Aorta (tissue), 5 donors: ENCODE measurements around the gene LMO7. TPM values are rescaled to one million over a fixed set of nuclear protein-coding genes. Genes with fewer than 3 reads are reported as not detected.

Experiments used
- ATAC-seq: fragments of 200-7000 bp; cut with Tn5 transposase; one replicate; pipeline ENCODE4 v1.9.1; 2022; ENCODE audit warnings: moderate library complexity; ENCODE audit not compliant: low FRiP score
- DNase-seq, 2 donors: peaks; one replicate each; pipeline ENCODE4 v3.0.0-alpha.2; 2020
- H3K27ac ChIP-seq, 2 donors: one replicate each; pipeline ENCODE4 v1.5.1; 2013; ENCODE audit warnings: low read length in 2 of 2, mild to moderate bottlenecking in 2 of 2, moderate library complexity in 2 of 2, control low read depth in 1 of 2, inconsistent platforms in 1 of 2, low read depth in 1 of 2
- H3K27me3 ChIP-seq, 2 donors: one replicate each; pipeline ENCODE4 v1.6.1; 2013; ENCODE audit warnings: control low read depth in 1 of 2, low read length in 1 of 2, mild to moderate bottlenecking in 1 of 2, moderate library complexity in 1 of 2; ENCODE audit not compliant: insufficient read depth in 2 of 2, control insufficient read depth in 1 of 2
- H3K36me3 ChIP-seq, 2 donors: one replicate each; pipeline ENCODE4 v1.6.1; 2013; ENCODE audit warnings: control low read depth in 1 of 2, low read length in 1 of 2, mild to moderate bottlenecking in 1 of 2; ENCODE audit not compliant: insufficient read depth in 2 of 2, control insufficient read depth in 1 of 2
- H3K4me1 ChIP-seq, 2 donors: one replicate each; pipeline ENCODE4 v1.6.1; 2013; ENCODE audit warnings: low read length in 2 of 2, control low read depth in 1 of 2, mild to moderate bottlenecking in 1 of 2, moderate library complexity in 1 of 2; ENCODE audit not compliant: insufficient read depth in 2 of 2, control insufficient read depth in 1 of 2
- H3K4me3 ChIP-seq, 2 donors: one replicate each; pipeline ENCODE4 v1.5.1; 2013; ENCODE audit warnings: low read length in 2 of 2, control low read depth in 1 of 2, mild to moderate bottlenecking in 1 of 2
- H3K9me3 ChIP-seq: one replicate; pipeline ENCODE4 v1.6.1; 2013; ENCODE audit warnings: mild to moderate bottlenecking, low read length; ENCODE audit not compliant: control insufficient read depth
- WGBS, 2 donors: extraction: QIAGEN DNeasy Blood & Tissue Kit; methylation state at CpG; one replicate each; pipeline ENCODE4 v1.1.7; 2013; 5-methylcytosine and 5-hydroxymethylcytosine counted together
- intact Hi-C, 2 donors: fragments of 100-400 bp; cut with DNase I; formaldehyde crosslinking; loops; one replicate each; pipeline versions ENCODE4 v1.14.2 to v1.15.0; 2022
- polyA plus RNA-seq, 2 donors: library from polyadenylated mRNA; stranded (reverse); fragments of 200-250 nt; gene quantifications; one replicate each; pipeline ENCODE4 v1.2.3, GENCODE V29; 2013
- total RNA-seq, 2 donors: library from RNA; stranded (reverse); fragmentation: NEBNext Ultra II Directional; extraction: Animal tissue kit (Norgen Biotek cat#: 25700); gene quantifications; one replicate each; pipeline ENCODE4 v1.2.1, GENCODE V29; 2021
- donor health status: healthy with polysubstance abuse.
- donor health status: Bipolar disorder and iron deficiency.
- donor health status: DM: no; HTN: no; CAD: no.
- donor health status: DM: no; HTN: no; CAD: no.
- donor health status: DM: yes; HTN: yes; CAD: no.

LMO7 gene
- total and polyA plus RNA-seq, 4 donors: 31.7 to 76.8 (median 55.9) TPM

GRCh38 chr13:75705908-75706307 lies 69.8 kb downstream of the LMO7 start:
- intact Hi-C loops: no loop called here
- H3K4me1 ChIP-seq: peaks cover 2 to 6% of the 10 kb centered on the region in 2 donors
- no peak overlapping the region for H3K4me3 ChIP-seq
- ATAC-seq (no peak), DNase-seq (no peak)
- H3K9me3 ChIP-seq: no peaks in the 10 kb centered on the region
- H3K27ac ChIP-seq: no peak overlapping the region
- H3K27me3 ChIP-seq: no peaks in the 10 kb centered on the region
- no peaks in the 10 kb centered on the region for H3K36me3 ChIP-seq

DNA sequence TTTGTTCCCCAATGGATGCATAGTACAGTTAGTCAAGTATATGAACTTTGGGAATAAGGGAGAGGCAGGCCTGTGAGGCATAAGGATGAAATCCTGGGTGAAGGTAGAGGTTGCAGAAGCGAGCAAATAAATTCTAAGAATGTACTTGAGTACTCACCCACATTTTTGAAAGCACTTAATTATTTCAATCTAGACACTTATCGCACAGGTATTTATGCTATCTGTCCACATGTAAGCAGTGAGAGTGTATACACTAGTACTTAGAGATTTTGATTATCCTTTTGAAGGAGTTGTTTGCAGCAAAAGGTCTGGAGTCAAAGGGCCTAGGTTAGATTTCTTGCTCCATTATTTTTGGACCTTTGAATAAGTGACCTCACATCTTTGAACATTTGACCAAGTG lies 77.7 kb downstream of the LMO7 start:
- Histone ChIP-seq H3K4me3 (no peak overlapping the region), H3K4me1 (peaks cover 0 to 2% of the 10 kb centered on the region in 2 donors), H3K27me3 (no peaks in the 10 kb centered on the region), H3K27ac (no peak overlapping the region), H3K36me3 (no peaks in the 10 kb centered on the region), H3K9me3 (no peaks in the 10 kb centered on the region)
- no peak for ATAC-seq
- intact Hi-C loops: no loop called here
- WGBS, 2 donors: 99 to 100% methylated on average over 2 of the region's 2 CpGs
- no peak for DNase-seq

- Histone ChIP-seq H3K4me1 (peaks cover 0 to 2% of the 10 kb centered on the region in 2 donors), H3K27ac (no peak overlapping the region), H3K9me3 (no peaks in the 10 kb centered on the region), H3K36me3 (no peaks in the 10 kb centered on the region), H3K27me3 (no peaks in the 10 kb centered on the region), H3K4me3 (no peak overlapping the region)
- DNase-seq (no peak), ATAC-seq (no peak)
- whole genome bisulfite sequencing, 2 donors: 60% methylated on average over 6 of the region's 6 CpGs
- intact Hi-C loops: no loop called here
These were observed 79.7 kb downstream of the LMO7 start for GRCh38 chr13:75715601-75716523.

- DNase-seq: no peak
- H3K9me3 ChIP-seq: no peaks in the 10 kb centered on the region
- no peaks in the 10 kb centered on the region for H3K27me3 ChIP-seq
- ATAC-seq: no peak
- WGBS, 2 donors: 58 to 65% methylated on average over 2 of the region's 2 CpGs
- H3K36me3 ChIP-seq: no peaks in the 10 kb centered on the region
- intact Hi-C loops: no loop called here
- peaks cover 0 to 2% of the 10 kb centered on the region in 2 donors for H3K4me1 ChIP-seq
- H3K4me3 ChIP-seq: no peak overlapping the region
- no peak overlapping the region for H3K27ac ChIP-seq
These were observed 81.4 kb downstream of the LMO7 start for GRCh38 chr13:75717525-75717924.

GRCh38 chr13:75721307-75721706 lies 85.2 kb downstream of the LMO7 start:
- no peak overlapping the region for H3K27ac ChIP-seq
- ATAC-seq: no peak
- H3K4me3 ChIP-seq: no peak overlapping the region
- intact Hi-C loops: no loop called here
- H3K36me3 ChIP-seq: no peaks in the 10 kb centered on the region
- no peak for DNase-seq
- no peaks in the 10 kb centered on the region for H3K27me3 ChIP-seq
- 86 to 91% methylated on average over 2 of the region's 2 CpGs for WGBS, 2 donors
- no peaks in the 10 kb centered on the region for H3K4me1 ChIP-seq
- no peaks in the 10 kb centered on the region for H3K9me3 ChIP-seq

DNA sequence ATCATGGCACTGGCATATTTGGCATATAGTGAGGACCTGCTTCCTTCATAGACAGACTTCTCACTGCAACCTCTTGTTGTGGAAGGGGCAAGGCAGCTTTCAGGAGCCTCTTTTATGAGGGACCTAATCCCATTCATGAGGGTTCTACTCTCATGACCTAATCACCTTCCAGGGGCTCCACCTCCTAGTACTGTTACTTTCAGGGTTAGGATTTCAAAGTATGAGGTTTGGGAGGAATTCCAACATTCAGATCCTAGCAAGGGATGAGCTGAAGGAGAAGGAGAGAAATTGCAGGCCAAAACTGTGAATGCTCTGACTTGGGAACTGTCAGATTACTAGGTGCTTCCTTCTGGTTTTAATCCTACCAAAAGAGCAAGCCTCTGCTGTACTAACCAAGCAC lies 87.8 kb downstream of the LMO7 start:
- no peak for DNase-seq
- no peak for ATAC-seq
- Histone ChIP-seq H3K9me3 (no peaks in the 10 kb centered on the region), H3K4me1 (no peaks in the 10 kb centered on the region), H3K4me3 (no peak overlapping the region), H3K36me3 (no peaks in the 10 kb centered on the region), H3K27me3 (no peaks in the 10 kb centered on the region), H3K27ac (no peak overlapping the region)
- intact Hi-C loops: no loop called here

- 28 to 30% methylated on average over 3 of the region's 3 CpGs for WGBS, 2 donors
- H3K27me3 ChIP-seq: no peaks in the 10 kb centered on the region
- intact Hi-C loops: no loop called here
- H3K9me3 ChIP-seq: no peaks in the 10 kb centered on the region
- no peak for DNase-seq
- H3K27ac ChIP-seq: no peak overlapping the region
- no peak overlapping the region for H3K4me3 ChIP-seq
- H3K36me3 ChIP-seq: no peaks in the 10 kb centered on the region
- H3K4me1 ChIP-seq: no peaks in the 10 kb centered on the region
- ATAC-seq: no peak
These were observed 88.8 kb downstream of the LMO7 start for GRCh38 chr13:75724752-75725517.

DNA sequence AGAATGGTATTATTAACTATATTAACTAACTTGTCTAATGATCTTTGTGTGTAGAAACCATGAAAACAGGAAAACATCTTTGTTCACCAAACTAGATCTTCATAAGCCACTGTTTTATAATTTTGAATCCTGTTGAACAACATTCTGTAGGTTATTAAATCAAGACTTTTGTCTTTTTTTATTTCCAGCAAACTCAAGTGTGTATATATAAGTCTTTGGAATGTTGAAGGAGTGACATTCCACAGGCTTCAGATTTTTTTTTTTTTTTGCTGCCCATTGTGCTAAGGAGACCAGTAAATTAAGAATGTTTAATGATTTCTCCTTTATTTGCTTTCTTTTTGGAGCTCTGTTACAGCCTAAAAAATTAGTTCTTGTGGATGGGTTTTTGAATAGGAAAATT lies 89.6 kb downstream of the LMO7 start:
- Histone ChIP-seq H3K36me3 (no peaks in the 10 kb centered on the region), H3K9me3 (no peaks in the 10 kb centered on the region), H3K4me3 (no peak overlapping the region), H3K27me3 (no peaks in the 10 kb centered on the region), H3K4me1 (no peaks in the 10 kb centered on the region), H3K27ac (no peak overlapping the region)
- no peak for DNase-seq
- intact Hi-C loops: no loop called here
- ATAC-seq: no peak

- ATAC-seq (no peak), DNase-seq (no peak)
- H3K4me3 ChIP-seq: no peak overlapping the region
- 77 to 81% methylated on average over 2 of the region's 2 CpGs for WGBS, 2 donors
- no peaks in the 10 kb centered on the region for H3K27me3 ChIP-seq
- no peak overlapping the region for H3K27ac ChIP-seq
- intact Hi-C loops: no loop called here
- no peaks in the 10 kb centered on the region for H3K36me3 ChIP-seq
- H3K4me1 ChIP-seq: no peaks in the 10 kb centered on the region
- no peaks in the 10 kb centered on the region for H3K9me3 ChIP-seq
These were observed 90.2 kb downstream of the LMO7 start for GRCh38 chr13:75726306-75726705.
